GM23338 (cell line): ENCODE results near the gene WNK1. TPM values are rescaled to one million over a fixed set of nuclear protein-coding genes. Genes with fewer than 3 reads are reported as not detected.

Source experiments
- ATAC-seq: fragments of 200-7000 bp; cut with Tn5 transposase; 3 replicates; pipeline ENCODE4 v1.9.1; 2020
- DNase-seq: peaks from one replicate; pipeline ENCODE4 v3.0.0-alpha.2; 2015; ENCODE audit warnings: low spot score
- H2AFZ ChIP-seq: fragments of 200-600 bp; sonication (generic); 2 replicates; pipeline ENCODE4 v1.8.0; 2016; ENCODE audit warnings: antibody characterized with exemption, mild to moderate bottlenecking, moderate library complexity
- H3F3A ChIP-seq: fragments of 200-600 bp; sonication (generic); replicated peaks from 2 replicates; pipeline ENCODE4 v1.8.0; 2017; ENCODE audit warnings: antibody characterized with exemption, mixed run types, low read depth
- H3K27ac ChIP-seq: fragments of 200-600 bp; sonication (generic); 2 replicates; pipeline ENCODE4 v1.6.1; 2016; ENCODE audit warnings: low read depth
- H3K27me3 ChIP-seq: fragments of 200-600 bp; sonication (generic); 2 replicates; pipeline ENCODE4 v1.8.0; 2016; ENCODE audit warnings: mild to moderate bottlenecking, mixed run types, moderate library complexity; ENCODE audit not compliant: insufficient read depth
- H3K36me3 ChIP-seq: fragments of 200-600 bp; sonication (generic); 2 replicates; pipeline ENCODE4 v1.8.0; 2016; ENCODE audit warnings: mild to moderate bottlenecking; ENCODE audit not compliant: insufficient read depth
- H3K4me1 ChIP-seq: fragments of 200-600 bp; sonication (generic); 2 replicates; pipeline ENCODE4 v1.8.0; 2016; ENCODE audit warnings: mild to moderate bottlenecking, moderate library complexity; ENCODE audit not compliant: insufficient read depth
- H3K4me2 ChIP-seq: fragments of 200-600 bp; sonication (generic); 2 replicates; pipeline ENCODE4 v1.7.1; 2017; ENCODE audit warnings: mixed run types
- H3K4me3 ChIP-seq: fragments of 200-600 bp; sonication (generic); 2 replicates; pipeline ENCODE4 v1.6.1; 2016; ENCODE audit warnings: mixed run types
- H3K79me2 ChIP-seq: fragments of 200-600 bp; sonication (generic); replicated peaks from 2 replicates; pipeline ENCODE4 v1.8.0; 2017; ENCODE audit warnings: mild to moderate bottlenecking; ENCODE audit not compliant: insufficient read depth
- H3K9me2 ChIP-seq: fragments of 200-600 bp; sonication (generic); 2 replicates; pipeline ENCODE4 v1.8.0; 2017; ENCODE audit not compliant: insufficient read depth
- H4K20me1 ChIP-seq: fragments of 200-600 bp; sonication (generic); replicated peaks from 2 replicates; pipeline ENCODE4 v1.8.0; 2017; ENCODE audit warnings: mild to moderate bottlenecking; ENCODE audit not compliant: insufficient read depth
- H3K27ac Mint-ChIP-seq: 2 replicates; pipeline ENCODE4 v1.8.0; 2020; ENCODE audit warnings: inconsistent platforms, mild to moderate bottlenecking, moderate library complexity, mixed read lengths
- H3K27me3 Mint-ChIP-seq: 3 replicates; pipeline ENCODE4 v1.8.0; 2022; ENCODE audit warnings: low read depth, mild to moderate bottlenecking, moderate library complexity, mixed read lengths, inconsistent platforms; ENCODE audit not compliant: insufficient read depth, poor library complexity
- H3K36me3 Mint-ChIP-seq: 3 replicates; pipeline ENCODE4 v1.8.0; 2021; ENCODE audit warnings: low read depth, mild to moderate bottlenecking, inconsistent platforms, moderate library complexity, mixed read lengths
- H3K4me1 Mint-ChIP-seq: 3 replicates; pipeline ENCODE4 v1.8.0; 2020; ENCODE audit warnings: mild to moderate bottlenecking, inconsistent platforms, mixed read lengths
- H3K4me3 Mint-ChIP-seq: 3 replicates; pipeline ENCODE4 v1.8.0; 2021; ENCODE audit warnings: moderate library complexity, mild to moderate bottlenecking, inconsistent platforms, mixed read lengths
- H3K9me3 Mint-ChIP-seq: 3 replicates; pipeline ENCODE4 v1.8.0; 2020; ENCODE audit warnings: moderate library complexity, mild to moderate bottlenecking, inconsistent platforms, mixed read lengths
- CREB1 ChIP-seq: fragments of 250-450 bp; sonication (Bioruptor Pico); IDR thresholded peaks from 2 replicates; pipeline ENCODE4 v1.5.0; 2020; ENCODE audit warnings: low read depth, mild to moderate bottlenecking, moderate library complexity
- EZH2phosphoT487 ChIP-seq: fragments of 200-600 bp; sonication (generic); IDR thresholded peaks from one replicate; pipeline ENCODE4 v1.8.1; 2018; ENCODE audit warnings: antibody characterized with exemption; ENCODE audit not compliant: unreplicated experiment
- JUNB ChIP-seq: IDR thresholded peaks from one replicate; pipeline ENCODE4 v1.6.1; 2016; ENCODE audit warnings: antibody characterized with exemption; ENCODE audit not compliant: unreplicated experiment
- NANOG ChIP-seq: IDR thresholded peaks from 2 replicates; pipeline ENCODE4 v1.6.1; 2016; ENCODE audit warnings: antibody characterized with exemption, borderline replicate concordance
- POLR2AphosphoS5 ChIP-seq: IDR thresholded peaks from 2 replicates; pipeline ENCODE4 v1.6.1; 2016; ENCODE audit warnings: antibody characterized with exemption, low read depth
- STAT1 ChIP-seq: IDR thresholded peaks from one replicate; pipeline ENCODE4 v1.6.1; 2016; ENCODE audit warnings: antibody characterized with exemption; ENCODE audit not compliant: unreplicated experiment
- ZNF331 ChIP-seq: fragments of 250-450 bp; sonication (Bioruptor Pico); IDR thresholded peaks from 2 replicates; pipeline ENCODE4 v1.5.0; 2020; ENCODE audit warnings: low read depth, mild to moderate bottlenecking, moderate library complexity
- polyA plus RNA-seq: library from polyadenylated mRNA; unstranded; fragments of >200 nt; fragmentation: Nextera tagmentation; extraction: Ambion mirVana; gene quantifications from 2 replicates; pipeline ENCODE4 v1.2.1, GENCODE V29; 2016
- total RNA-seq: library from RNA; depleted of rRNA; stranded (reverse); fragments of >200 nt; shearing (Covaris generic); gene quantifications from 2 replicates; pipeline ENCODE4 v1.2.3, GENCODE V29; 2014
- TF ChIP-seq, protein P1 (sequence below): IDR thresholded peaks from one replicate; pipeline ENCODE4 v1.6.1; 2018; ENCODE audit warnings: antibody characterized with exemption; ENCODE audit not compliant: unreplicated experiment
- TF ChIP-seq, protein P2 (sequence below), 2 experiments: fragments of 200-600 bp in 1 of 2; sonication (generic) in 1 of 2; conservative IDR thresholded peaks; 2 replicates each; pipeline versions ENCODE4 v1.5.1 to v1.6.1; 2016 to 2017; ENCODE audit warnings: antibody characterized with exemption in 2 of 2, low read depth in 2 of 2, mild to moderate bottlenecking in 2 of 2, moderate library complexity in 1 of 2
- TF ChIP-seq, protein P3 (sequence below): IDR thresholded peaks from 2 replicates; pipeline ENCODE4 v1.6.1; 2016; ENCODE audit warnings: antibody characterized with exemption

The WNK1 gene
- total and polyA plus RNA-seq, 2 experiments from 2014 or later = 86.8 to 114 TPM

DNA sequence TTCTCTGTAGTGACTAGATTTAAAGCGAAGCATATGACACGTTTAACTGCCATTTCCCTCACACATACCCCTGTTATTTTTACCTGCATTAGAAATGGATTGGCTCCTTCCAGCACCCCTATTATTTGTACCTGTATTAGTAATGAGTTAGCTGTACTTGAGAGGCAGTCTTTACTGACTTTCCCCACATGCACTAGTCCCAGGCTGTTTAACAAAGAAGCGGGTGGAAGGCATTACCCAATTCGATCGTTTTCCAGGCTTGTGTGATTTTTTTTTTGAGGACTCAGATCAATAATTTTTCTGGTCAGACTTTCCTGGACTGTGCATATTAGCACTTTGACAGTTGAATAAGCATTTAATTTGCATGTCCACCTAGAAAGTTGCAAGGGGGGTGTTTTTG lies 150.7 kb downstream of the WNK1 start:
- Mint-ChIP-seq H3K27me3 (no peaks in the 10 kb centered on the region), H3K36me3 (peaks cover 66% of the 10 kb centered on the region), H3K27ac (peak overlapping the region; percentile 44; the same call in 1 of the 2 replicates), H3K4me3 (no peak overlapping the region), H3K9me3 (no peaks in the 10 kb centered on the region), H3K4me1 (peaks cover 11% of the 10 kb centered on the region; the same call in 2 of the 3 replicates)
- H3K4me2 ChIP-seq = no peak overlapping the region
- no peak for TF ChIP-seq ZNF331 (CRISPR knock-in tag)
- no peak for TF ChIP-seq EZH2phosphoT487
- no peak for TF ChIP-seq NANOG
- TF ChIP-seq, protein P1, sequence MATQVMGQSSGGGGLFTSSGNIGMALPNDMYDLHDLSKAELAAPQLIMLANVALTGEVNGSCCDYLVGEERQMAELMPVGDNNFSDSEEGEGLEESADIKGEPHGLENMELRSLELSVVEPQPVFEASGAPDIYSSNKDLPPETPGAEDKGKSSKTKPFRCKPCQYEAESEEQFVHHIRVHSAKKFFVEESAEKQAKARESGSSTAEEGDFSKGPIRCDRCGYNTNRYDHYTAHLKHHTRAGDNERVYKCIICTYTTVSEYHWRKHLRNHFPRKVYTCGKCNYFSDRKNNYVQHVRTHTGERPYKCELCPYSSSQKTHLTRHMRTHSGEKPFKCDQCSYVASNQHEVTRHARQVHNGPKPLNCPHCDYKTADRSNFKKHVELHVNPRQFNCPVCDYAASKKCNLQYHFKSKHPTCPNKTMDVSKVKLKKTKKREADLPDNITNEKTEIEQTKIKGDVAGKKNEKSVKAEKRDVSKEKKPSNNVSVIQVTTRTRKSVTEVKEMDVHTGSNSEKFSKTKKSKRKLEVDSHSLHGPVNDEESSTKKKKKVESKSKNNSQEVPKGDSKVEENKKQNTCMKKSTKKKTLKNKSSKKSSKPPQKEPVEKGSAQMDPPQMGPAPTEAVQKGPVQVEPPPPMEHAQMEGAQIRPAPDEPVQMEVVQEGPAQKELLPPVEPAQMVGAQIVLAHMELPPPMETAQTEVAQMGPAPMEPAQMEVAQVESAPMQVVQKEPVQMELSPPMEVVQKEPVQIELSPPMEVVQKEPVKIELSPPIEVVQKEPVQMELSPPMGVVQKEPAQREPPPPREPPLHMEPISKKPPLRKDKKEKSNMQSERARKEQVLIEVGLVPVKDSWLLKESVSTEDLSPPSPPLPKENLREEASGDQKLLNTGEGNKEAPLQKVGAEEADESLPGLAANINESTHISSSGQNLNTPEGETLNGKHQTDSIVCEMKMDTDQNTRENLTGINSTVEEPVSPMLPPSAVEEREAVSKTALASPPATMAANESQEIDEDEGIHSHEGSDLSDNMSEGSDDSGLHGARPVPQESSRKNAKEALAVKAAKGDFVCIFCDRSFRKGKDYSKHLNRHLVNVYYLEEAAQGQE = no peak
- TF ChIP-seq, protein P2, sequence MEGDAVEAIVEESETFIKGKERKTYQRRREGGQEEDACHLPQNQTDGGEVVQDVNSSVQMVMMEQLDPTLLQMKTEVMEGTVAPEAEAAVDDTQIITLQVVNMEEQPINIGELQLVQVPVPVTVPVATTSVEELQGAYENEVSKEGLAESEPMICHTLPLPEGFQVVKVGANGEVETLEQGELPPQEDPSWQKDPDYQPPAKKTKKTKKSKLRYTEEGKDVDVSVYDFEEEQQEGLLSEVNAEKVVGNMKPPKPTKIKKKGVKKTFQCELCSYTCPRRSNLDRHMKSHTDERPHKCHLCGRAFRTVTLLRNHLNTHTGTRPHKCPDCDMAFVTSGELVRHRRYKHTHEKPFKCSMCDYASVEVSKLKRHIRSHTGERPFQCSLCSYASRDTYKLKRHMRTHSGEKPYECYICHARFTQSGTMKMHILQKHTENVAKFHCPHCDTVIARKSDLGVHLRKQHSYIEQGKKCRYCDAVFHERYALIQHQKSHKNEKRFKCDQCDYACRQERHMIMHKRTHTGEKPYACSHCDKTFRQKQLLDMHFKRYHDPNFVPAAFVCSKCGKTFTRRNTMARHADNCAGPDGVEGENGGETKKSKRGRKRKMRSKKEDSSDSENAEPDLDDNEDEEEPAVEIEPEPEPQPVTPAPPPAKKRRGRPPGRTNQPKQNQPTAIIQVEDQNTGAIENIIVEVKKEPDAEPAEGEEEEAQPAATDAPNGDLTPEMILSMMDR (conservative IDR thresholded peaks at IDR 0.05; ENCODE audit: low read depth in 2 of 2) = no peak
- TF ChIP-seq CREB1 (CRISPR knock-in tag) = no peak
- TF ChIP-seq POLR2AphosphoS5 = no peak
- ATAC-seq (no peak), DNase-seq (no peak)
- no peaks in the 10 kb centered on the region for H3K79me2 ChIP-seq
- 0 out of 2 replicates have a peak, but pooled peaks cover 7% of the 10 kb centered on the region for H3F3A ChIP-seq
- H3K4me1 ChIP-seq = no peaks in the 10 kb centered on the region
- H3K36me3 ChIP-seq = peaks cover 35% of the 10 kb centered on the region
- H3K4me3 ChIP-seq = no peak overlapping the region
- H3K27ac ChIP-seq = 0 out of 2 replicates have a peak overlapping the region, but pooled peaks have one; percentile 18
- H2AFZ ChIP-seq = no peak overlapping the region
- H3K27me3 ChIP-seq = no peaks in the 10 kb centered on the region
- peaks cover 16% of the 10 kb centered on the region; the same call in 1 of the 2 replicates for H4K20me1 ChIP-seq
- no peaks in the 10 kb centered on the region for H3K9me2 ChIP-seq

DNA sequence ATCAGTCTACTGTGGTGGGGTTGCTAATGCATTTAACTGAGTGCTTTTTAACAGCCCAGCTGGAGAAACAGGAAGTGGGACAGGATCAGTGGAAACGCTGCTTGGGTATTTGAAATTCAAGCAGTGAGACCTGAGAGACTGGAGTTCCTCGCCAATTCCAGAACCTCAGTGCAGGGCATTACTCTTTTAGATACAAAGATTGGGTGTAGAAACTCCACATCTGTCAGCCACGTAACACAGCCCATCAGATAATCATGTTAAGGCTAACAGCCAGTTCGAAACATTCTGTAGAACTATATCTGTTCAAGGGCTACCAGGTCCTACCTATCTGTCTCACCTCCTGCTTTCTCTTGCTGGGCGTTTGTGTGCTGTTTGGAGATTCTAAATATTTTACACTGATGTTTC lies 151.6 kb downstream of the WNK1 start:
- H3K9me3 Mint-ChIP-seq = no peaks in the 10 kb centered on the region
- Histone ChIP-seq H3K79me2 (no peaks in the 10 kb centered on the region), H3K36me3 (peaks cover 35% of the 10 kb centered on the region), H3K4me1 (no peaks in the 10 kb centered on the region), H3K27me3 (no peaks in the 10 kb centered on the region), H3K4me2 (no peak overlapping the region), H3K9me2 (no peaks in the 10 kb centered on the region), H4K20me1 (peaks cover 16% of the 10 kb centered on the region), H3K4me3 (no peak overlapping the region), H3K27ac (no peak overlapping the region), H2AFZ (no peak overlapping the region), H3F3A (0 out of 2 replicates have a peak, but pooled peaks cover 9% of the 10 kb centered on the region)
- no peaks in the 10 kb centered on the region for H3K27me3 Mint-ChIP-seq
- peaks cover 66% of the 10 kb centered on the region for H3K36me3 Mint-ChIP-seq
- DNase-seq (no peak), ATAC-seq (no peak)
- no peak overlapping the region; the same call in 1 of the 2 replicates for H3K27ac Mint-ChIP-seq
- H3K4me1 Mint-ChIP-seq = peaks cover 11% of the 10 kb centered on the region; the same call in 2 of the 3 replicates
- H3K4me3 Mint-ChIP-seq = no peak overlapping the region
- TF ChIP-seq JUNB (no peak), STAT1 (no peak), EZH2phosphoT487 (no peak), CREB1 (CRISPR knock-in tag) (no peak)
- TF ChIP-seq, protein P3, sequence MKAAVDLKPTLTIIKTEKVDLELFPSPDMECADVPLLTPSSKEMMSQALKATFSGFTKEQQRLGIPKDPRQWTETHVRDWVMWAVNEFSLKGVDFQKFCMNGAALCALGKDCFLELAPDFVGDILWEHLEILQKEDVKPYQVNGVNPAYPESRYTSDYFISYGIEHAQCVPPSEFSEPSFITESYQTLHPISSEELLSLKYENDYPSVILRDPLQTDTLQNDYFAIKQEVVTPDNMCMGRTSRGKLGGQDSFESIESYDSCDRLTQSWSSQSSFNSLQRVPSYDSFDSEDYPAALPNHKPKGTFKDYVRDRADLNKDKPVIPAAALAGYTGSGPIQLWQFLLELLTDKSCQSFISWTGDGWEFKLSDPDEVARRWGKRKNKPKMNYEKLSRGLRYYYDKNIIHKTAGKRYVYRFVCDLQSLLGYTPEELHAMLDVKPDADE = no peak
